GM18873 (cell line): ENCODE data around the gene DRAXIN.

ENCODE experiments used
- ATAC-seq: cut with Tn5 transposase; IDR thresholded peaks from one replicate; pipeline ENCODE4 v1.9.1; 2021; ENCODE audit warnings: mild to moderate bottlenecking, moderate library complexity, moderate number of reproducible peaks; ENCODE audit not compliant: unreplicated experiment, low FRiP score

The DRAXIN gene

DNA sequence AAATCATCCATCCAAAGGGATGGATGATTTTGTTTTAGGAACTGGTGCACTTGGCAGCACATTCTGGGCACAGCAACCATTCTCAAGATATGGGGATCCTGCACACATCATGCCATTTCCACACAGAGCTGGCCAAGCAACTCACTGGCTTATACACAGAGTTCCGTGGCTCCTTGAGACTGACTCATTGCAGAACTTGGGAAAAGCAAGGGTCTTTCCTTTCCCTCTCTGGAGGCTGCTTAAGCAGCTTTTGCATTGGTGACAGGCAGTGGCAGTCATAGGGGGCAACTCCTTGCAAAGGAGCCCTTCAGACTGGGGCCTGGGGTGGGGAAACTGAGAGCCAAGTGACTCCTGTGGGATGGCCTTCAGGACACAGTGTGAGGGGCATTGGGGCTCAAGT, 8.7 kb upstream of the DRAXIN start:
- ATAC-seq = no peak

DNA sequence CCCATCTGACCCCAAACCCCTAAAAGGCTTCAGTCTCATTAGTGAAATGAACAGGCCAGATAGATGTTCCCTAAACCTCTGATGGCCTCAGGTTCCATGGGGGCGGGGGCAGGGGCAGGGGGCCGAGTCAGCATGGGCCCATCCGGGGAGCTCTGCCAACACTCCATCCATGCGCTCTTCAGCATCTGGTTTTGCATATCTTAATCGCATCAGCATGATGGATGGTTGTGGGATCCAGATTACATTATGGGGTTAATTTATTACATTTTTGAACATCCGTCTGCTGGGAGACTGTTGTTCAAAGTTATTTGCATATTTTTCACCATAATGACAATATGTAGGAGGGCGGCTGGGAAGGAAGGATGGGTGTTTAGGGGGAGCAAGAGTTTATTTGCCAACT, 7.4 kb upstream of the DRAXIN start:
- no peak for ATAC-seq

DNA sequence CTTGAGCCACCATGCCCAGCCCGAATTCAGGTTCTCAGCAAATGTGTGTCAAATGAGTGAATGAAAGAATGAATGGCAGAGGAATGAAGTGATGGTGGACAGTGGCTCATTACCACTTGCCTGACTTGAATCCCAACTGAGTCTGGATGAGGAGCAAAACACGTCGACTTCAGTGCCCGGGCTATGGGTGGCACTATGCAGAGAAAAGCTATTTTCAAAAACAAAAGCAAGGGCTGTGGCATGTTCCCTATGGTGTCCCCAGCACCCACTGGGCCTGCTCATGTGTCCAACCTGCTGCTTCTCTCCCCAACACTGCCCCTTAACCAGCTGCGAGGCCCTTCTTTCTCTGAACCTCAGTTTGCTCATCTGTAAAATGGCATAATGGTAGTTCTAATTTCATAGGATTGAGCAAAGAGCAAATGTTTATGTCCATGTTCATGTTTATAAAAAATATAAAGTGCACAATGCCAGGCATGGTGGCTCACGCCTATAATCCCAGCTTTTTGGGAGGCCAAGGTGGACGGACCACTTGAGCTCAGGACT, 6.2 kb upstream of the DRAXIN start:
- ATAC-seq = no peak

DNA sequence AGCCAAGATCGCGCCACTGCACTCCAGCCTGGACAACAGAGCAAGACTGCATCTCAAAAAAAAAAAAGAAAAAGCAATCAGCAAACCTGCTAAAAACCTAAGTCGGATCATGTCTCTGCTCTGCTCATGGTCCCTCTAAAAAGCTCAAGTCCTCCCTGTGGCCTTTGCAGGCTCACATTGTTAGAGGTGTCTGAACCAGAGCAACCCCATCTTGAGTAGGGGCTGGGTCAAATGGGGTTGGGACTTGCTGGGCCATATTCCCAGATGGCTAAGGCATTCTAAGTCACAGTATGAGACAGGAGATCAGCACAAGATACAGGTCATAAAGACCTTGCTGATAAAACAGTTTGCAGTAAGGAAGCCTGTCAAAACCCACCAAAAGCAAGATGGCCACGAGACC, 3.0 kb upstream of the DRAXIN start:
- no peak for ATAC-seq

DNA sequence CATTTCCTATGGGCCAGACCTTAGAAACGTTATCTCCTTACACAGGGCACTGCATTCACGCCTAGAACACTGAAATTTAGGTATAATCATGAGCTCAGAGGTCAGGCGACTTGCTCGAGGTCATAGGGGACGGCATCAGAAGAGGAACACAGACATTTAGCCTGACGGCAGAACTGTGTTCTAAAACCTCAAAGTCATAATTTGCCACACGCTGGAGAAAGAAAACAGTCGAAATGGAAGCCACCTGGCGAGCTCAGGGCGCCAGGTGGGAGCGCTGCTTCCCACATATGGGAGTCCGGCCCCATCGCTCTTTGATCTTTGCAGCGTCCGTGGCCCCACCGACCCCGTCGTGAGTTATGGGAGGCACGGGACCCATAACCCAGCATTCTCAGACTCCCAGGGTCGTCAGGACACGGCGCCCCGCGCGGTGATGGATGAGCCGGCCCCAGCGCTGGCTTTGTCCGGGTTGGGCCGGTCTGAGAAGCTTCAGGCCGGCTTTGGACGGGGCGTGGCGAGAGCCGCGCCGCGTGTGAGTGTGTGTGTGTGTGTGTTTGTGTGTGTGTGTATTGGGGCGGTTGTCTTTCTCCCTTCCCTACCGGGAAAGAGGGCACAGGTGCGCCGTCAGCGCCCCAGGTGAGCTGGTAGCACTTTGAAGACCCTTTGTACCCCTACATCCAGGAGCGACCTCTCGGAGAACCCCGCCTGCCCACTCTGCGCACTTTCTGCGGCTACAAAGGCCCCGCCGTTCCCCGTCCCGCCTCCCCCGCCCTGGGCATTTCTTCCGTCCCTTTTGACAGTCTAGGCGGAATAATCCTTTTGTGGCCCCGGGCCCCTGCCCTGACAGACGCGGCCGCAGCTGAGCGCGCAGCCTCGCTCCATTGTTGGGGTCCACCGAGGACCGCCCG, 861 bp upstream of the DRAXIN start:
- ATAC-seq = no peak

DNA sequence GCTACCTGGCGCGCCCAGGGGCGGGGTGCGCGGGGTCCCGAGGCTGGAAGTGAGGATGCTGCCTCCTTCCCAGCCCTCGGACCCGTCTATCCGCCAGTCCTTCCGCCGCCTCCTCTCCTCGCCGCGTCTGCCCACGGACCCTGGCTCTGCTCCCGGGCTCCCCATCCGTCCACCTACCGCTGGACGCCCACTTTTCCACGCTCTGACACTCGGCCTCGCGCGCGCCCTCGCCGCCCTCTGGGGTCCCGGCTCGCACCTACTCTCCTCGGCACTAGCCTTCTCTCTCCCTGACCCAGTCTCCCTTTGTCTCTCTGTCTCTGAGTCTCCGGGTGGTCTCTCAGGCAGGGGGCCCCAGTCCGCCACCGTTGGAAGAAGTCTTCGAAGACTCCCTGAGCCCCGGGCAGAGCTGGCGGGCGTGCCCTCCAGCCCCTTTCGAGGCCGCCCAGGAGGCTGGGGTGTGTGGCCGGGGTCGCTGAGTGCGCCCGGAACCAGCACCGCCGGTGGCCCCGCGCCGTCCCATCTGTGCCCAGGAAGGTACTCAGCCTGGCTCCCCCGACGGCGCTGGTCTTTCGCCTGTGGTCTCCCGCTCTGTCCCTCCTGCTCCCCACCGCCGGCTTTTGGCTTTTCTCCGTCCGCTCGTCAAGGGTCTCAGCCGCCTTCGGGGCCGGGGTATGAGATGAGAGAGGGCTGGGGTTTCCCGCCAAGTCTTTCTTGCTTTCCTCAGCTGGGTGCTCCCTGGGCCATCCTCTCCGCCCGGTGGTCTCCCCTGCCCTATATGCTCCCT, 610 bp downstream of the DRAXIN start:
- no peak for ATAC-seq

DNA sequence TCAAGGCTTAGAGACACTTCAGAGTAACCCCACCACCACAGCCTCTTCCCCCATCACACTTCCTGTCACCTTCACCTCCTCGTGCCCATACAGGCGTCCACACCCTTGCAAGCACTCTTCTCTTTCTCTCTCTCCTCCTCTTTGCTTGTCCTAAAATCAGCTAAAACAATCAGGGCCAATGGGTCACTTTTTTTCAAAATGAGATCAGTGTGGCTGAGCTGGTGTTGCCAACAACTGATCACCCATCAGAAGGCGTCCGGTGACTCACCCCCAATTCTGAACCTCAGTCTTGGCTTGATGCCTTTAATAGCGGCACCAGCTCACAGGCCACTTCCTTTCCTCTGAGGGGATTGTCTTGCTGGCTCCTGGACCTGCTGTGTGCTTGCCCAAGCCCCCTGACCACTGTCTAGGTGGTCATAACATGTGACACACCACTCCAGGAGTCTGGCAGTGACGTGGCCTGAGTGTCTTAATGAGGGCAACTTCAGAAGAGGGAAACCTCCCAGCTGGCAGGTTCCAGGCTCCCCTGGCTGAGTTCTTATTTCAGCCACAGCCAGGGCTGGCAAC, 1.6 kb downstream of the DRAXIN start:
- no peak for ATAC-seq

DNA sequence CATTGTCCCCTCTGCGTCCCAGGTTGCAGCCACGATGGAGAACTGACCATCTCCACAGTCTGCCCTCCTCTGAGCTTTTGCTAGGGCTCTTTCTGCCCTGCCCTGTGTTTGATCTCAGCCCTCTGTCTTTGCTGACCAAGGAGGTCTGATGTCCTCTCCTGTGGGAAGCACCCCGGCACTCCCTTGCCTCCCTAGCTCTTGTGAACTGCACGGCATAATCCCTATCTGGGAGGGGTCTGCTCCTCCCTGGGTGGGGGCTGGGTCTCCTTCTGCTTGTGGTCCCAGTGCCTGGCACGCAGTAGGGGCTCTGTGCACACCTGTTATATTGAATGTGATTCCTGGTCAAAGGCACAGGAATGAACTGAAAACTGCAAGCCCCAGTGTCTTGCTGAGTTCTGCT, 2.4 kb downstream of the DRAXIN start:
- no peak for ATAC-seq

DNA sequence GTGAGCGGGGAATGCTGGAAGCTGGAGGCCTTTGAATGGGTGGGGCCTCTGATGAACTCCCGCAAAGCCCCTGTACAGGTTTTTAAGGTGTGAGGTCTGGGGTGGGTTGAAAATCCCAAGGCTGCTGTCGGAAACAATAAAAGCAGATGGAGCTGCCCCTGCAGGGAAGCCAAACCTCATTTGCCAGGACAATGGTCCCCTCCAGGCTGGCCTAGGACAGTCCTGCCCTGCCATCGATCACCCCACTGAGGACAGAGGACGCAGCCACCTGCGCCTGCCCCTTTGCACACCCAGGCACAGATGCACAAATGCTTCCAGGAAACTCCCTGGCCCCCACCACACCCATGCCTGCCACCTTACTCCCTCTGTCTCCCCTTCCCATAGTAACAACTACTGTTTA, 4.4 kb downstream of the DRAXIN start:
- ATAC-seq = no peak

DNA sequence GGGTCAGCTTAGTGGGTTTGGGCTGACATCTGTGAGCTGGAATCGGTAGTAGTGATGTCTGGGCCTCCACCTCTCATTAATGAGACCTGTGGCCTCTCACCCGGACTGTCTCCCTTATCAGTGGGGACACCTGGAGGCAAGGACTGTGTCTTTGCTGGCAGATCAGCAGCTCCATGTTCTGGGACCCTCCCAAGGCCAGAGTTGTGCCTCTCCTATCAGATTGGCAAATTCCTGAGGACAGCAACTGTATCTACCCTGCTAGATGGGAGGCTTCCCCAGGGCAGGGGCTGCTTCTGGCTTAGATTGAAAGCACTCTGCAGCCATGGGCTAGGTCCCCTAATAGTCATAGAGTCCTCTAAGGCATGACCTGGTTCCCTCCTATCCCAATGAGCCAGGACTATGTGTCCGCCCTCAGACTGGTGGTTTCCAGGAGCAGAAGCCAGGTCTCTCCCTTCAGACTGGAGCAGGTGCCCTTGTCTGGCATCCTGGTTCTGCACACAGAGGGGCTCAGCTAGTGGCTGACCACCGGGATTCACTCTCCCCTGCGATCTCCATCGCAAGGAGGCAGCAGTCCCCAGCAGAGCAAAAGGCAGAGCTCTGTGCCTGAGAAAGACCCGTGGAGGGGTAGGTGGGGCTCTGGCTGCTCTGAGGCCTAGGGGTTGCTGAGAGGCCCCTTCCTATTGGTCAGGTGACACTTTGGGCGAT, 5.8 kb downstream of the DRAXIN start:
- no peak for ATAC-seq

DNA sequence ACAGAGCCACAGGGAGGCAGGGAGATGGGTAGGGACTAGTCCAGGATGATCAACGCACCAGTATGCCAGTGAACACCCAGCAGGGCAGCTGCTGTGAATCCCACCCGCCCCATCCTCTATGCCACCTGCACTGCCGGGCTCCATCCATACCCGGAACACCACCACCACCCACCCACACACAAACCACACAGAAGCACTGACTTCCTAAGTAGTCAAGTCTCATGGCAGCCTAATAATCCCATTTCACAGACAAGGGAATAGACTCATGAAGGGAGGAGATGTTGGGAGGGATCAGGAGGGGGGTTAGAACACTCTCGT, 6.3 kb downstream of the DRAXIN start:
- no peak for ATAC-seq

DNA sequence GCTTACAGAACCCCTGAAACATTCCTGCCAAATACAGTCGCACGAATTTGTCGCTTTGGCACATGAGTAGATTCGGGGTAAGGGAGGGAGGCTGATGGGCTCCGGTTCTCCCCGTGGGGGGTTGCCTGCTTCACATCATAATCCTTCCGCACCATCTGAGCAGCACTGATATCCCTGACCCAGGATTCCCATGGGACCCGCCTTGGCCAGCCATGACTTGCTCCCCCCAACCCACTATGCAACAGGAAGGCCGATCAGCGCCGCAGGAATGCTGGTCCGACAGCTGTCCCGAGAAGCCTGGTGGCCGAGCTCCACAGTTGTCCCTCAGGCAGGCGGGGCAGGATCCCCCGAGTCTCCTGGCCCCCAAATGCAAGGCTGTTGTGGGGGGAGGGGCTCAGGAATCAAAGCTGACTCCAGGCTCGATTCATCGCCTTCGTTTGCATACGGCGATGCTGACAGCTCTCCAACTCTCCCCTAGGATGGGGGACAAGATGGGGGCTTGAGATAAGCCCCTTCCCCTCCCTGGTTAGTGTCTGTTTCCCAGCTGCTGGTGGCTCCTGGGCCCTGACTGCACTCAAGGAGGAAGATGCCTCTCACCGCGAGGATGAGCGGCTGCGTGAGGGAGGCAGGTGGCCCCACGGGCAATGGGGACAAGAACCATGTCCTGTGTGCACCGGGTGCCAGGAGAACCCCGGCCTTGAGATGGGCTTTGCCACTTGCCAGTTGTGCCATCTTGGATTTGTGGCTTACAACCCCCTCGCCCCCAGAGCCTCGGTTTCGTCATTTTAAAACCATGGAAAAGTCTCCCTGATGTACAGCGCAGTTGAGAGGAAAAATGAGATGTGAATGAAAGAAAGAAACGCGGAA, 9.3 kb downstream of the DRAXIN start:
- ATAC-seq = no peak

DNA sequence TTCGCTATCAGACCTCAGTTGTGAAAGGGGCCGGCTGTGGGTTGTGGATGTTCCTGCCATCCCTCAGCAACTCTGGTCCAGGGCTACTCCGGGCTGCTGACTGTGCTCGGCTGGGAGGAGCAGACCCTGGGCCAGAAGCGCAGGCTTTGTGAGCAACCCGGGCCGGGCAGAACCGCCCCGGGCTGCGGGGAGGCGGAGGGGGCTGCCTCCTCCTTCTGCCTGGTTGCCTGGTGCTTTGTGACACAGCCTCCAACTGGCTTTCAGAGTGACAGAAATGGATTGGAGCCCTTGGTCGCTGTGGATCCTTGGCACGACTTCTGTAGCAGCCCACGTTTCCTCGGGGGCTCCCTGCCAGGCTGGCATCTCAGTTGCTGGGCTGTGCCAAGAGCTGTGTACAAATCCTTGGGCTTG, 10.0 kb downstream of the DRAXIN start:
- no peak for ATAC-seq

DNA sequence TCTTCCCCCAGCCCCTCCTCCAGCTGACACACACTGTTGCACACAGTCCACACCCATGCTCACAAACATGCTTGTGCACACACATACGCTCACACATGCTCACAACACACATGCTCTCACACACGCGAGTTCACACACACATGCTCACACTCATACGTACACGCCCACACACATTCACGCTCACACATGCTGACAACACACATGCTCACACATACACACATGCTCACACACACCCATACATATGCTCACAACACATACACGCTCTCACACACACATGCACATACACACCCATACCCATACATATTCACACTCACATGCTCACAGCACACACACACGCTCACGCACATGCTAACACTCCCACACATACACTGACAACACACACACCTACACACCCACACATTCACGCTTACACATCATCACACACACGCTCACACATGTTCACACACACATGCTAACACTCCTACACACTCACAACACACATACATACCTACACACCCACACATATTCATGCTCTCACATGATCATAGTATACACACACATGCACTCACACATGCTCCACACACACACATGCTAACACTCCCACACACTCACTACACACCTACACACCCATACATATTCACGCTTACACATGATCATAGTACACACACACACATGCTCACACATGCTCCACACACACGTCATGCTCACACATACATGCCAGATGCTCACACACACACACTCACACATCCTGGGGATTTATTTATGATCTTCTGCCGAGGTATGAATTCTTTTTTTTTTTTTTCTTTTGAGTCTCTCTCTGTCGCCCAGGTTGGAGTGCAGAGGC, 10.7 kb downstream of the DRAXIN start:
- ATAC-seq = no peak

DNA sequence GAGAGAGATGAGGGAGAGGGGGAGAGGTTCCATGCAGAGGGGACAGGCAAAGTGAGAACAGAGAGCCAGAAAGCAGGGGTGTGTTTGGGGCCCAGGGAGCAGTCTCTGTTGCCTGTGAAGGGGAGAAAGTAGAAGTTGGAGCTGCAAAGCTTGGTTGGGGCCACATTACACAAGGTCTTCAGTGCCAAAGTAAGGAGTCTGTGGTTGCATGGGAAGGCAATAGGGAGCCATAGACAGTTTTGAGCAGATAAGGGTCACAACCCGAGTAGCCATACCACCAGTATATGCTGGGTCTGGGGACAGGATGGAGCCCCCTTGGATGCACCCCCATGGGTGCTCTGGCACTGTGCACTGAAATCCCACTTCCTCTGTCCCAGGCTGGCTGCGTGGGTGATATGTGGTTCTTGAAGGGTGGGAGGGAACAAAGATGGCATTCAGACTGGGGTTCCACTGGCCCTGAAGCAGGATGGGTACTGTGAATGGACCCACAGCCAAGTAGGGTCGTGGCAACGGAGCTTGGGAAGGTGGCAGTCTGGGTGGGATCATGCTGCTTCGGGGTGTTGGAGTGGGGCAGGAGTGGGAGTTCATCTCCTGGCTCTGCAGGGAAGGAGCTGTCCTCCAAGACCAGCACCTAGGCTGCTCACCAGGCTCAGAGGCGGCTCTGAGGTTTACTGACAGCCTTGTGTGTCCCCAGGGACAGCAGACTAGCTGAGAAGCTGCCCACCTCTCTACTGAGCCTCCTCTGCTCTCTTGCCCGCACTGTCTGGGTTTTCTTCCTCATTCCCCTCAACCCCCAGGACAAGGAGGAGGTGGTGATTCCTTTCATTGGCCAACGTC, 12.1 kb downstream of the DRAXIN start:
- no peak for ATAC-seq

DNA sequence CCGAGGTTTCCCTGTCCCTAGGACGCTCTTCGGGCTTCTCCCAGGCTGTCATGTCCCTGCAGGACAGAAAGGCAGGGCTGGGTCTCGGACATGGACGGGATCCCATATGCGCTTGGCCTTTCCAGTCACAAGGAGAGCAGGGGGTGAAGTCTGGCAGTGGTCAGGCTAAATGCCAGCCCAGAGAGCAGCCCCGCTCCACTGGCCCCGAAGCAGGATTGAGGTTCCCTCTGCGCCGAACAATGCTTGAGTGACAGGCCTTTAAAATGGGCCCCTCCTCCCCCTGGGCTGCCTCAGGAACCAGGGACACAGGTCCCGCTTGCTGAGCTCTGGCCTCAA, 12.7 kb downstream of the DRAXIN start:
- ATAC-seq = no peak

DNA sequence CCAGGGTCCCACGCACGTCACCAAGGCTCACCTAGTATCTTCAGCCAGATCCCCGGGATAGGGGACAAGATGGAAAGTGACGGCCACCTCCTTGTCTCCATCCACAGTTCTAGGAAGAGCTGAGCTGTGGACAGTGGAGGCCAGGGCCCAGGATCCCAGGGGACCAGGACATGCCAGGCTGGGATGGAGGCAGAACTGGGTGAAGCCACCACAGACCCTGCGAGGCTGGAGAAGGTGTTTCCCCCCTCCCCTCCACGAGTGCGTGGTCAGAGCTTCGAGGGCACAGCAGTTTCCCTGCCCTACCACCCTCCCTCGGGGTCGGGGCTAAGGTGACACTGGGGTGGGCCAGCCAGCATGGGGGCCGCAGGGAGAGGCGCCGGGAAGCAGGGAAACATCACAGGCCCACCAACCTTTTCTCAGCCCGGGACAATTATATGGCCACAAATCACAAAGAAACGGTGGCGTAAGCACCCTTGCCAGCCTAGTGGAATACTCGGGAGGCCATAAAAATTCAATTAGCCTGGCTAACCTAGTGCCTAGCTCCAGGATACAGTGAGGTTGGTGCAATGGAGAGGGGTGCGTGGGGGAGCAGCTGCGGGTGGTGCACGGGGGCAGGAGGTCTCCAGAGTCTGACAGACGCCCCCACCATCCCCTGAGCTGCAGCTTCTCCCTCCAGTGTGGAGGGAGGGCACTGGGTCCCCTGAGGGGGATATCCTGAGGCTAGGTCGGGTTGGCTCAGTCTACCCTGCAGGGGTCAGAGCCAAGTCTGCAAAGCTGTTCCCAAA, 13.4 kb downstream of the DRAXIN start:
- ATAC-seq = no peak
